Progenitor cell of endocrine pancreas (in vitro differentiated cells): ENCODE measurements around the gene CEP164. TPM values are rescaled to one million over a fixed set of nuclear protein-coding genes. Genes with fewer than 3 reads are reported as not detected.

Source experiments
- DNase-seq: peaks from one replicate; pipeline ENCODE4 v3.0.0; 2021; ENCODE audit warnings: low spot score; ENCODE audit not compliant: unreplicated experiment
- H3K27ac Mint-ChIP-seq: 2 replicates; pipeline ENCODE4 v1.8.0; 2021; ENCODE audit warnings: mild to moderate bottlenecking, moderate library complexity, mixed read lengths
- H3K27me3 Mint-ChIP-seq: 2 replicates; pipeline ENCODE4 v1.8.0; 2021; ENCODE audit warnings: mixed read lengths
- H3K36me3 Mint-ChIP-seq: 2 replicates; pipeline ENCODE4 v1.8.0; 2022; ENCODE audit warnings: mixed read lengths; ENCODE audit not compliant: insufficient read depth
- H3K4me1 Mint-ChIP-seq: 2 replicates; pipeline ENCODE4 v1.8.0; 2021; ENCODE audit warnings: low read depth, mixed read lengths
- H3K4me3 Mint-ChIP-seq: 2 replicates; pipeline ENCODE4 v1.8.0; 2021; ENCODE audit warnings: low read depth, mild to moderate bottlenecking, moderate library complexity, mixed read lengths
- H3K9me3 Mint-ChIP-seq: 2 replicates; pipeline ENCODE4 v1.8.0; 2021; ENCODE audit warnings: low read depth, mixed read lengths
- long read RNA-seq: library from polyadenylated mRNA; unstranded; transcript quantifications from one replicate; pipeline ENCODE4 v2.0.0, GENCODE V29; 2020
- total RNA-seq: library from RNA; stranded (reverse); gene quantifications from 2 replicates; pipeline ENCODE4 v1.2.1, GENCODE V29; 2021
- TF ChIP-seq, protein P1 (sequence below): fragments of 200-600 bp; sonication (generic); IDR thresholded peaks from one replicate; pipeline ENCODE4 v1.5.0; 2021; ENCODE audit warnings: antibody characterized with exemption, mild to moderate bottlenecking; ENCODE audit not compliant: unreplicated experiment

Gene CEP164
- total RNA-seq = 61.3 and 66.8 TPM in 2 replicates
- long read RNA-seq, partial matches to known transcripts = 1 of 7 reads
- long read RNA-seq, other reads (novel, unspliced or antisense) = 4 of 7 reads

- H3K27me3 Mint-ChIP-seq = no peaks in the 10 kb centered on the region
- H3K27ac Mint-ChIP-seq = no peak within 1 kb of the TSS
- H3K4me3 Mint-ChIP-seq = no peak within 1 kb of the TSS
- DNase-seq = peak; percentile 78
- TF ChIP-seq, protein P1, sequence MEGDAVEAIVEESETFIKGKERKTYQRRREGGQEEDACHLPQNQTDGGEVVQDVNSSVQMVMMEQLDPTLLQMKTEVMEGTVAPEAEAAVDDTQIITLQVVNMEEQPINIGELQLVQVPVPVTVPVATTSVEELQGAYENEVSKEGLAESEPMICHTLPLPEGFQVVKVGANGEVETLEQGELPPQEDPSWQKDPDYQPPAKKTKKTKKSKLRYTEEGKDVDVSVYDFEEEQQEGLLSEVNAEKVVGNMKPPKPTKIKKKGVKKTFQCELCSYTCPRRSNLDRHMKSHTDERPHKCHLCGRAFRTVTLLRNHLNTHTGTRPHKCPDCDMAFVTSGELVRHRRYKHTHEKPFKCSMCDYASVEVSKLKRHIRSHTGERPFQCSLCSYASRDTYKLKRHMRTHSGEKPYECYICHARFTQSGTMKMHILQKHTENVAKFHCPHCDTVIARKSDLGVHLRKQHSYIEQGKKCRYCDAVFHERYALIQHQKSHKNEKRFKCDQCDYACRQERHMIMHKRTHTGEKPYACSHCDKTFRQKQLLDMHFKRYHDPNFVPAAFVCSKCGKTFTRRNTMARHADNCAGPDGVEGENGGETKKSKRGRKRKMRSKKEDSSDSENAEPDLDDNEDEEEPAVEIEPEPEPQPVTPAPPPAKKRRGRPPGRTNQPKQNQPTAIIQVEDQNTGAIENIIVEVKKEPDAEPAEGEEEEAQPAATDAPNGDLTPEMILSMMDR = no peak
- no peaks in the 10 kb centered on the region for H3K9me3 Mint-ChIP-seq
- no peaks in the 10 kb centered on the region for H3K4me1 Mint-ChIP-seq
- no peaks in the 10 kb centered on the region for H3K36me3 Mint-ChIP-seq
Observed at GRCh38 chr11:117327567-117328374, at the start of gene CEP164. TSS of gene CEP164 (plus strand) at chr11:117327854. CDS start at chr11:117338587, 10,733 bp downstream.

DNA sequence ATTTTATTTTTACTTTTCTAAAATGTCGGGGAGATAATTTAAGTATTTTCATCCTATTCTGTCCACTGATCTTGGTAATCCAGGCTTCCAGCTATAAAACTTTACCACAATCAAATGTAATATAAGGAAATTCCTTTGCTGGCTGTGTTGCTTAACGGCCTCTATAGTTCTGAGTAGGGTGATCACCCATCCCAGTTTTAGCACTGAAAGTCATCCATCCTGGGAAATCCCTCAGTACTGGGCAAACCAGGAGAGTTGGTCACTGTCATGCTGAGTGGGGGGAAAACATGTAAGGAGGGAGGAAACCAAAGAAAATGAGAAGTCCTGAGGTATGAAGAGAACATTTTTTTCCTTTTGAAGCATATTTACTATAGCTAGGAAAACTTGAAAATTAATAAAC is 49.3 kb upstream of the CEP164 start:
- H3K4me3 Mint-ChIP-seq = no peak overlapping the region
- TF ChIP-seq, protein P1 = no peak
- peaks cover 33% of the 10 kb centered on the region for H3K36me3 Mint-ChIP-seq
- H3K27me3 Mint-ChIP-seq = no peaks in the 10 kb centered on the region
- H3K9me3 Mint-ChIP-seq = peaks cover 3% of the 10 kb centered on the region
- H3K4me1 Mint-ChIP-seq = no peaks in the 10 kb centered on the region
- peak overlapping the region; percentile 73 for H3K27ac Mint-ChIP-seq
- no peak for DNase-seq

- TF ChIP-seq, protein P1 = no peak
- DNase-seq = no peak
- Mint-ChIP-seq H3K27me3 (no peaks in the 10 kb centered on the region), H3K27ac (no peak overlapping the region), H3K4me3 (no peak overlapping the region), H3K36me3 (peaks cover 28% of the 10 kb centered on the region), H3K9me3 (no peaks in the 10 kb centered on the region), H3K4me1 (no peaks in the 10 kb centered on the region)
Observed at GRCh38 chr11:117279711-117280376, 47.8 kb upstream of the CEP164 start.

DNA sequence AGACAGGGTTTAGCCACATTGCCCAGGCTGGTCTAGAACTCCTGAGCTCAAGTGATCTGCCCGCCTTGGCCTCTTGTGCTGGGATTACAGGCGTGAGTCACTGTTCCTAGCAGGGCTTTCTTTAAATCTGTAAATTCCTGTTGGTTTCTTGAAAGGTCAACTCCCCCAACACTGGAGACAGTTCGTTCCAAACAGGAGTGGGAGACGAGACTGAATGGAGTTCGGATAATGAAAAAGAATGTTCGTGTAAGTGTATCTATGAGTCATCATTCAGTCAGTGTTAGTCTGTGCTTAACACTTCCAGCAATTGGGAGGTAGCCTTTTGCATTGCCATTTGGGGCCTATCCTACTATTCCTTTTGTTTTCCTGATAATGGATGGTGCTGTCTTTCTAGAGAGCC is 46.5 kb upstream of the CEP164 start:
- no peak overlapping the region for H3K27ac Mint-ChIP-seq
- H3K27me3 Mint-ChIP-seq = no peaks in the 10 kb centered on the region
- H3K36me3 Mint-ChIP-seq = peaks cover 26% of the 10 kb centered on the region
- no peaks in the 10 kb centered on the region for H3K9me3 Mint-ChIP-seq
- no peak overlapping the region for H3K4me3 Mint-ChIP-seq
- DNase-seq = no peak
- TF ChIP-seq, protein P1 = no peak
- H3K4me1 Mint-ChIP-seq = no peaks in the 10 kb centered on the region

DNA sequence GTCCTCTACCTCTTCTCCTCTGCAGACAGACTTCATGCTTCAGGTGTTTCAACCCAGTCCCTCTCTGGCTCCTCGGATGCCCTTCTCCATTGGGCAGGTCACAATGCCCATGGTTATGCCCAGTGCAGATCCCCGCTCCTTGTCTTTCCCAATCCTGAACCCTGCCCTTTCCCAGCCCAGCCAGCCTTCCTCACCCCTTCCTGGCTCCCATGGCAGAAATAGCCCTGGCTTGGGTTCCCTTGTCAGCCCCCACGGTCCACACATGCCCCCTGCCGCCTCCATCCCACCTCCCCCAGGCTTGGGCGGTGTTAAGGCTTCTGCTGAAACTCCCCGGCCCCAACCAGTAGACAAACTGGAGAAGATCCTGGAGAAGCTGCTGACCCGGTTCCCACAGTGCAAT is 45.8 kb upstream of the CEP164 start:
- Mint-ChIP-seq H3K4me1 (no peaks in the 10 kb centered on the region), H3K27ac (peak overlapping the region; percentile 33), H3K4me3 (no peak overlapping the region), H3K9me3 (no peaks in the 10 kb centered on the region), H3K36me3 (peaks cover 29% of the 10 kb centered on the region), H3K27me3 (no peaks in the 10 kb centered on the region)
- TF ChIP-seq, protein P1 = no peak
- no peak for DNase-seq
